Left renal cortex interstitium (tissue), 4 donors: Measurements from ENCODE around the gene S100A10. TPM values are rescaled to one million over a fixed set of nuclear protein-coding genes. Genes with fewer than 3 reads are reported as not detected.

Experiments used
- DNase-seq, 4 donors: peaks; one replicate each; pipeline ENCODE4 v3.0.0-alpha.2; 2013; ENCODE audit warnings: low read depth in 4 of 4, low spot score in 2 of 4, missing footprints in 1 of 4
- polyA plus RNA-seq, 4 donors: library from polyadenylated mRNA; unstranded; fragments of 120-200 nt; gene quantifications; one replicate each; pipeline ENCODE4 v1.2.1, GENCODE V29; 2013; ENCODE audit not compliant: insufficient read length in 4 of 4

The S100A10 gene
- polyA plus RNA-seq, 4 donors, result 194 to 269 (median 233) TPM

DNA sequence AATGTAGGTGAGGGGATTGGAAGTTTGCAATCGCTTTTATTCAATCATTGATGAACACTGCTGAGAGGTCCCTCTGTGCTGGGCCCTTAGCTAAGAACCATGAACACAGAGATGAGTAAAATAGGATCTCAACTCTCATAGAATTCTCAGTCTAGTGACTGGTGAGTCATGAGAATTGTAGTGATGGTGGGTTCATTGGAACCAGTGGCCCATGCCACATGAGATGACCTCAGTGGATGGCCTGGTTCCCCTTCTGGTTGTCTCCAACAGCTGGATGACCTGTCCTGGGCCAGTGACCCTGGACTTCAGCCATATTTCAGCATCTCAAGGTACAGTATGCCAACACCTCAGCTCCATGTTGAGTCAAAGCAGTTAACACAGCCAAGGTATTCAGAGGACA lies 21.3 kb upstream of the S100A10 start:
- no peak for DNase-seq

DNA sequence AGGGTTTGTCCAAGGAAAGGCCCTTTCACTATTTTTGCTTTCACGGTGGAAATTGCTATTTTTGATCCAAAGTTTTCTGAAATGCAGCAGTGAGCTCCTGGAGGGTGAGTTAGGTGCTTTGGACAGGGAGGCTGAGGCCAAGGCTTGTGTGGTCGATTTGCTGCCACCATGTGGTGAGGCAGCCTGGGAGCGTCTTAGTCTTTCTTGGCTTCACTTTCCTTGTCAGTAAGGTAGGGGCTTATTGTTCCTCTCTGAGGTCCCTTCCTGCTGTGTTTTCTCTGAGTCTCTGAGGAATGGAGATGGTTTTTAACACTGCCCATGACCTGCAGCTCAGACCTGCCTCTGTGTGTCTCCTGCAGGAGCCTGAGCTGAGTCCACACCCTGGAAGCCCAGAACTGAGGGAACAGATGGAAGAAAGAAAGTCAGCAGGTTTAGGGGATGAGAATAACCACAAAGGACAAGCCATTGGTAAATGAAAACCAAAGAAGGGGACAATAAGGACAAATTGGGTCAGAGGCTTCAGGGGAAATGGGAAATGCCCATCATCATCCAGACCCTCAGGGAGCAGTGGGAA lies 20.1 kb upstream of the S100A10 start:
- no peak for DNase-seq

DNA sequence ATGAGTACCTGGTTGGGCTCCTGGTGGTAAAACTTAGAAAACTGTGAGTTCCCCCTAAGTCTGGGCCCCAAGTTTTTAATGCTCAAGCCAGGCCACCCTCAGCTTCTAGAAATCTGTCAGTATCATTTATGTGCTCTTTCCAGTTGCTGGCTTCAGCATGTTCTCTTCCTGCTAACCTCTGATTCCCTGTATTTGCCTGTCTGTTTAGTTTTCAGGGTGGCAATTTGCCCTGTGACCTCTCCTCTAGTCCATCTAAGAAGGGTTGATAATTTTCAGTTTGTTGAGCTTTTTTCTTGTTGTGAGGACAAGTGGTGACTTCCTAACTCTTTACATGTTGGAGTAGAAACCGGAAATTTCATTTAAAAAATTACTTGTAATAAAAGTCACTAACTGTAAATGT lies 16.0 kb upstream of the S100A10 start:
- DNase-seq, result no peak

DNA sequence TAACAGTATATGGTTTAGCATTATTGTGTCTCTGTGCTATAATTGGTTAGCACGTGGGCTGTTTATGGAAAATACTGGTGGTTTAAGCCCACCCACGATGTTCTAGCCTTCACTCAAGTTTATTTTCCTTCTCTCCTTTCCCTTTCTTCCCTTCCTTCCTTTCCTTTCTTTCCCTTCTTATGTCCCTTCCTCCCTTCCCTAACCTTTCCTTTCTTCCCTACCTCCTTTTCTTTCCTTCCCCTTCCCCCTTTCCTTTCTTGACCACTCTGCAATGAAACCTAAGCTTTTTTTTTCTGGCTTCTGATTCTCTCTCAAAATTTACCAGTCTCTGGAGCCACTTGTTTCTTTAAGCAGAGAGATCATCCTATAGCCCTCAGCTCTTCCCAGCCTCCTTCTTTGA lies 13.4 kb upstream of the S100A10 start:
- DNase-seq, result no peak

DNA sequence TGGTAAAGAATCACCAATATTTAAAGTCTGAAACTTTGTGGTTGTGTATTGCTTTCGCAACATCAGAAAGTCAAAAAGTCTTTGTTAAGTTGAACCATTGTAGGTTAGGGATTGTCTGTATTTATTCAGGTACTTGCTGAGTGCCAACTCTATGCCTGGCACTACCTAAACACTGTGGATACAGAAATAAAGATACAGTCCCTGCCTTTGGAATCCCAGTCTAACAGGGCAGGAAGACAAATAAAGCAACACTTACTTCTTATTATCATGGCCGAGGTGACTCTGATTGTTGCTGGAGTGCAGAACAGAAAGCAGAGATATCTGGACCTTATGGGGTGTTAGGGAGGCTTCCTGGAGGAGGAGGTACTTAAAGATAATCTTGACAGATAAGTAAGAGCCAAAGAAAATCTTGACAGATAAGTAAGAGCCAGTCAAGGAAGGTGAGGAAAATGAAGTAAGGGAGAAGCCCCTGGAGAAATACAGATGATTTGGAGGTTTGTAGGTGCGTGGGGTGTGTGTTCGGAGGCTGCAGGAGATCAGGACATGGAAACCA lies 11.8 kb upstream of the S100A10 start:
- no peak for DNase-seq

DNA sequence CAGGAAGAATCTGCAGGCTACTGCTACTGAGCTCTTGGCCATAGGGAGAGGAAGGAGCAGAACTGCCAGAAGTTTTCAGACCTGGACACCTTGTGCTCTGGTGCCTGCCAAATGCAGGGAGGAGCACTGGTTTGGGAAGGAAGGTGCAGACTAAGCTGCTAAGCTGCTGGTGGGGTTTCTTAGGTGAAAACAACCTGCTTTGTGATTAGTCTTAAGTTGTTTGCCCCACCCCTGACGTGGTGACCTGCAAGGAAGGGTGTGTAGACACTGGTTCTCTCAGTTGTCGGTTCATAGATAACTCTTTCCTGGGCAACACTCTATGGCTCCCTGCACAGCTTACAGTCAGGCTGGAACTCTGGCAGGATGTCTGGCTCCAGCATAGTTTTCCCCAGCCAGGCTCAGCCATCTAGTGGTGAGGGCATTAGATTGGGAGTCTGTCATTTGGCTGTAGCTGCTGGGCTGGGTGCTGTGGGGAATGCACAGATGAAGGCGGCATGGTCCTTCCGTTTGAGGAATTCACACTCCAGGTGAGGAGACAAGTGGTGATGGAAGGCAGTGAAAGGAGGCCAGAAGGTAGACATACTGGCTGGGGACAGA lies 10.3 kb upstream of the S100A10 start:
- no peak for DNase-seq

DNA sequence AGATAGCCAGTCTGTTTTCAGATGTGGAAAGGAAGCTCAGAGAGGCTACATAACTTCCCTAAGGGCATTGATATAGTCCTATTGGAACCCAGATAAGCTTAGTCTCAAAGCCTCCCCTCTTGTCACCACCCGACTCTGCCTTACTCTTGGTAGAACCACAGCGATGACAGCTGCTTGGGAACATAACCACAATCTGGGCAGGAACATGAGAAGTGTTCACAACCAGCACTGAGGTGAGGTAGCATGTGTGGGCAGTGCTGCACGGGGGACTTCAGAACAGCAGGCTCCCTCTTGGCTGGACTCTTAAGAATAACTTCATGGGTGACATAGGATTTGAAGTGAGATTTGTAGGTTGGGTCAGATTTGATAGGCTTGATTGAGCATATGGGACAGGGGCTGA lies 9.3 kb upstream of the S100A10 start:
- no peak for DNase-seq

DNA sequence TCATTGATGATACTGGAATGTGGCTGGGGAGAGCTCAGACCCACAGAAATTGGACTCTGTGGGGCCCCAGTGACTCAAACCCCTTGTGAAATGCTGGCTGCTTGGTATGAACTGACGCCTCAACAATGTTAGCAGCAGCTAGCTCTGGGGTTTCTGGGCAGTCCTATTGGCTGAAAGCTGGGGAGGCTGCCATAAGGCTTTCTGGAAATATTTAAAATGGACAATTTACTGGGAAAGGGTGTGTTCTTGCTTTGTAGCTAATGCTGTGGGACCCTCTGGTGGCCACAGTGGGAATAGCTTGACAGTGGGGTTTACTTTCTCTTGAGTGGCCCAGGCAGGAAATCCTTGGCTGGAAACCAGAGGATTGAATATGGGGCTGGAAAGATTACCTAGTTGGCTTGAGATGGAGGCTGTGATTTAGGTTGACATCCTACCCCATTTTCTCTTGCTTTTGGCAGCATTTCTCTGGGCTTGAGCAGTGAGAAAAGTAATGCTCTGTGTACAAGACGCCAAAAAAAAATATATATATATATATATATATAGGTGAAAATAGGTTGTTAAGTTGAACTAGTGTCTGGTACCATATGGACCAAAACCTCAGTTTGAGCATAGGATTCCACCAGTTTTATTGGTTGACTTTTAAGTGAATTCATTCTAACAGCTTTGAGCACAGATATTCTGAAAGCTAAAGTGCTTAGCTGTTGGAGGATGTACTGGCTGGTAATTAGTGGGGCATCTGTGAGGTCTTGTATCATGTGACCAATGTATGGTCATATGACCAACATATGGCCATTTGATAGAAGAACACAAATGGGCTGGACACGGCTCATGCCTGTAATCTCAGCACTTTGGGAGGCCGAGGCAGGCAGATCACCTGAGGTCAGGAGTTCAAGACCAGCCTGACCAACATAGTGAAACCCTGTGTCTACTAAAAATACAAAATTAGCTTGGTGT lies 8.2 kb upstream of the S100A10 start:
- DNase-seq, result peak in 1 of 4 donors; percentile 82

DNA sequence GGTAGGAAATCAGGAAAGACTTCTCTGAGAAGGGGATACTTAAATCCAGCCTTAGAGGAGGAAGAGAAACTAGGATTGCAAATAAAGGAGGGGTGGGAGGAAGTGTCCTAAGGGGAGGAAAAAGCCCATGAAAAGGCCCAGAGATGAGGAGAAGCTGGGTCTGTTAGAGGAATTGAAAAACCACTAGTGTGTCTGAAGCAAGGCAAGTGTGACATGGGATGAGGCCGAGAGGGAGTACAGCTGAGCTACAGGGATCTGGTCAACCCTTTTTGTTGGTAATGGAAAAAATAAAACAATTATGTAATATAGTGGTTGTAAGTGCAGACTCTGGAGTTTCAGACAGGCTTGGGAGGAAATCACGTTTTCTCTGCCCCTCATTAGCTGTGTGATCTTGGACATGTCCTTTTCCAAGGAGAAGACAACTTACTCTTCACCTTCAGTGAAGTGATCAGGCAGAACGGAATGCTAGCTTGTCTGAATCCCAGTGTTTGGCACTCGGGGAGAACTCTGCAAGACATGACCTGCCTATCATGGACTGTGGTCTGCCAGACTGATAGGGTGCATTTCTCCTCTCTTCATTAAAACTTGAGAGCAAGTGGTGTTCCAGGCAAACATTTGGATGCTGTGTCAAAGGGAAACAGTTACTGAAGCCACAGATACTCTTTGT lies 7.4 kb upstream of the S100A10 start:
- DNase-seq, result no peak

DNA sequence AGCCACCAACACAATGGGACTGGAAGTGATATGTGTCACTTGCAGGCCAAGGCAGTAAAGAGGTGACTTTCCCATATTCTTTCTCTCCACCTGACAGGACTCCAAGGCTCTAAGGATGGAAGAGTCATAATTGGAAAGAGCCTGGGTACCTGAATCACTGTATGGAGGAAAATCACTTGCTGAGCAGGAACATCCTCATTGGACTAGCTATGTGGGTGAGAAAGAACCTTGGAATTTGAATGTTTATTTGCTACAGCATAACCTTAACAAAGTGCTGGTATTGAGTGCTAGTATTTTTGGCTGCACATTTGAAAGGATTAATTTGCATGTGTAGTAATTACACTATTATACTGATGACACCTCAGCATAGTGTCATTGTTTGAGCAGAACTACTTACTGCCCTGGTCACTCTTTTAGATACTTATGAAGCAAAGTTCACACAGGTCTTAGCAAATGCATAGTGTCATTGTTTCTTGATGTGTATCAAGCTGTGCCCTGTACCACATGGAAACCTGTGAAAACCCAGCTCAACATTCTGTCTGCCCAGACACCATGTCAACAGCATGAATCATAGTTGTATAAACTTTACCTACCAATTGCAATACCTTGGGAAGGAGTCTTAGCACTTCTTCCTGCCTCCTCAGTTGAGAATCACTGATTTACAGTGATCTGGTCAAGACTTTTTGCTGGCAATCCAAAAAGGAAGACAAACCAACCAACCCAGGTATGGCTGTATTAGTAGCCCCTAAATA lies 5.1 kb upstream of the S100A10 start:
- DNase-seq, result no peak

DNA sequence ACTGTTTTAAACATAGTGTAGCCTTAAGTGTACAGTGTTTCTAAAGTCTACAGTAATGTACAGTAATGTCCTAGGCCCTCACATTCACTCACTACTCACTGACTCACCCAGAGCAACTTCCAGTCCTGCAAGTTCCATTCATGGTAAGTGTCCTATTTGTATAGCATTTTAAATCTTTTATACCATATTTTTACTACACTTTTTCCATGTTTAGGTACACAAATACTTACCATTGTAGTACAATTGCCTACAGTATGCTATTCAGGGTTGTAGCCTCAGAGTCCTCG lies 3.6 kb upstream of the S100A10 start:
- no peak for DNase-seq

DNA sequence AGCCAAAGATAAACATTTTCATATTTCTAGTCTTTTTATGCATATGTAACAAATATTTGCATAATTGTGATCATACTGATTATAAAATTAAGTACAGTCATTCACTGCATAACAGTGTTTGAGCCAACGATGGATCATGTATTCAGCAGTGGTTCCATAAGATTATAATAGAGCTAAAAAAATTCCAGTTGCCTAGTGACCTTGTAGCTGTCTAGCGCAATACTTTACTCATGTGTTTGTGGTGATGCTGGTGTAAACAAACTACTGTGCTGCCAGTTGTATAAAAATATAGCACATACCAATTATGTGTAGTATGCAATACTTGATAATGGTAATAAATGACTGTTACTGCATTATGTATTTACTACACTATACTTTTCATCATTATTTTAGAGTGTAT lies 2.1 kb upstream of the S100A10 start:
- DNase-seq, result no peak

DNA sequence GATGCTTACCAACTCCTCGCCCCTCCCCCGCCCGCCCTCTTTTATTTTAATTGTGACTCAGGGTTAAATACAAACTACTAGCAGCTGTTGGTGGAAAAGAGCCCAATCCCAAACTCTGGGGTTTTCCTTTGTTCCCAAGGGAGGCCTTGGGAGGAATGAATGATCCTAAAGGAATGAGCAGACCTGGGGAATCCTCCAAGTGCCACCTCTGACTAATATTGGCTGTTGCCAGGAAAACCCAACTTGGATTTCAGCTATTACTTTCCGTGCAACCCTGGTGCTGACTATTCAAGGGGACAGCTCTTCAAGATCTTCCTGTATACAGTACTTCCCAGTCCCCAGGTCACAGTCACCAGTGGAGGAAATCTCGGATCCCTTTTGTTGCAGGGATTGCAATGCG lies 1.3 kb upstream of the S100A10 start:
- no peak for DNase-seq

DNA sequence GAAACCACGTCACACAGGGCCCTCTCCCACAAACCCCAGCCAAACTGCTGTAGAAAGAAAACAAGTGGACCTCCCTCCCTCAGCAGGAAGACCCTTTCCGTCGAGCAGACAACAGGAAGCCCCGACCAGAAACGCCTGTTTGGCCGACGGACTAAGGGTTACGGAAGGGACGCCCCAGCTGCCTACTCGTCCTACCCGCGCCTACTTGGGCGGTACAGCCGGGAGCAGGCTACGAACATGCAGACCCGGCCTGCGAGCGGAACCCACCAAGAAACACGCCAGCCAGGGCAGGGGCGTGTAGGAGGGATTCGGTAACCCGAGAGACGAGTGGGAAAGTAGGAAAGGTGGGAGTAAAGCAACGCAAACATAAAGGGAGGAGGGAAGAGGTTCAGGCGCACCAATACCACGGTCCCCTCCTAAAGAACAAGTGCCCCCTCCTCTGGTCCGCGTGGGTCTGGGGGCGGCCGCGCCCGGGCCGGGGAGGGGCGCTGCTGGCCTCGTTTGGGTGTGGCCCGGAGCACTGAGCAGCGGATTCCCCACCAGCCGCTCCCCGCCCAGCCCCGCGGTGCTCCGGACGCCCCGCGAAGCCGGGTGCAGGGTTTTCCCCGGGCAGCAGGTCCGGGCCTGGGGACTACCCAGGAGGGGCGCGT lies 450 bp downstream of the S100A10 start:
- DNase-seq, result no peak

DNA sequence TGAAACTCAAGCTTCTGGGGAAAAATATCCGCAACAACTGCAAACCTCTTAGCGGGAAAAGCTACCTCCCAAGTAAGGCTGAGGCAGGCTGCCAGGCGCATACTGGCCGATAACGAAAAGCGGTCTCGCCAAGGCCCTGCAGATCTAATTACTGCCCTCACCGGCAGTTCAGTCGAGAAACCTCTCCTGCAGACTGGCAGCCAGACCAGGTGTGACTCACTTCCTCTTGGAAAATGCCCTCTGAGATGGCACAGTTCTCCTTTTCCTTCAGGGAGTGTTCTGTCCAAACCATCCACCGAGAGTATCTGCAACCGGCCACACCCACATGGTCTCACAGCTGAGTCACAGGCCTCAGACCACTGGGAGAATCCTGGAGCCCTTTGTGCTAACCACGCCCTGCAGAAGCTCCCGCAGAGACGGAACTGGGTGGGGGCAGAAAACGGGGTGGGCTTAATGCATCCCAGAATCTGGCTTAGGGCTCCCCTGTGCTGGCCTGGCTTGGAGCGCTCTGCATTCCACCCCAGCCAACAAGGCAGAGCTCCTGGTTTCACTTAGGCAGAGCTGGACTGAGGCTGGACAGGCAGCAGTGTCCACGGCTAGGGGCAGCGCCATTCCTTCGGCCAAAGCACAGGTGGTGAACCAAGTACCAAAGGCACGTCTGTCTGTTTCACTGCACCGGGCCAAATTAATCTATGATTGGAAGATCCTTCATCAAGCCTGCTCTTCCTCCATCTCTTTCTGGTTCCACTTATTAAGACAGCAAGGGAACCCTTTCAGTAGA lies 1.2 kb downstream of the S100A10 start:
- DNase-seq, result no peak

DNA sequence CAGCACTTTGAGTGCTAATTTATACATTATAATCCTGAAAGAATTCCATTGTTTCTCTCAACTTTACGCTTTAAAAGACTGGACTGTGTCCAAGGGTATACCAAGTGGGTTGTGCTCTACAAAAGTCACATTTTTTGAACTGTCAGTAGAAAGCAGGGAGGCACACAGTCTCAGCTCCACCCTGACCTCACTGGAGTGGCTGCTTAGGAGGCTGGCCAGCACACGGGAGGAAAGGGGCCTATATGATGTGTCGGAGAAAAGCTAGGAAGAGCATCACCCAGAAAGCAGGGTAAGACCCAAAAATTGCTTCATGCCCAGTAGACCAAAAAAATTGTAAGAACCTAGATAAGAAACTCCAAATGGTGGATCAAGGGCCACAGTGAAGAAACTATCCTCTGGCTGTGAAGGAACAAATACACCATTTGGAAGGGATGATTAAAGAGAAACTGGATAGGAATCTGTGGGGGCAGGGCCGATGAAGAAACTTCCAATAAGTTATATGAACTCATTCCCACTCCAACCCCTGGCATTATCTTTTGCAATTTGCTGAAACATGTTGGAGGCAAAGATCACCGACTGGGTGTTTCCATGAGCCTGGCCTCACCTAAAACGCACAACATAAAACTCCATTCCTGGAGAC lies 1.9 kb downstream of the S100A10 start:
- DNase-seq, result no peak

DNA sequence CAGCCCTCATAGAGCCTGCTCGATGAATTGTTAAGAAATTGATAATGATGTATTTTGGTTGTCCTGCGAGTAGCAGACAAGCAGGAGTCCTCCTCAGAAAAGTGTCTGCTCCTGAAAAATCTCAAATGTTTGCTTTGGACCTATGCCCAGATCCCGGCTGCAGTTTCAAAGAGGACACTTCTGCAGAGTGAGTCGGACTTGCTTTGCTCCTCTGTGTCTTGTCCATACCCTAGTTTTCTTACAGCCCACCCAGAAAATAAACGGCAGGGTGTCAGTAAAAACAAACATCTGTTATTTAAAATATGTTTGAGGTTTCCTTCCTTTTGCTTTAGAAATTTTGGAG lies 2.8 kb downstream of the S100A10 start:
- DNase-seq, result no peak

DNA sequence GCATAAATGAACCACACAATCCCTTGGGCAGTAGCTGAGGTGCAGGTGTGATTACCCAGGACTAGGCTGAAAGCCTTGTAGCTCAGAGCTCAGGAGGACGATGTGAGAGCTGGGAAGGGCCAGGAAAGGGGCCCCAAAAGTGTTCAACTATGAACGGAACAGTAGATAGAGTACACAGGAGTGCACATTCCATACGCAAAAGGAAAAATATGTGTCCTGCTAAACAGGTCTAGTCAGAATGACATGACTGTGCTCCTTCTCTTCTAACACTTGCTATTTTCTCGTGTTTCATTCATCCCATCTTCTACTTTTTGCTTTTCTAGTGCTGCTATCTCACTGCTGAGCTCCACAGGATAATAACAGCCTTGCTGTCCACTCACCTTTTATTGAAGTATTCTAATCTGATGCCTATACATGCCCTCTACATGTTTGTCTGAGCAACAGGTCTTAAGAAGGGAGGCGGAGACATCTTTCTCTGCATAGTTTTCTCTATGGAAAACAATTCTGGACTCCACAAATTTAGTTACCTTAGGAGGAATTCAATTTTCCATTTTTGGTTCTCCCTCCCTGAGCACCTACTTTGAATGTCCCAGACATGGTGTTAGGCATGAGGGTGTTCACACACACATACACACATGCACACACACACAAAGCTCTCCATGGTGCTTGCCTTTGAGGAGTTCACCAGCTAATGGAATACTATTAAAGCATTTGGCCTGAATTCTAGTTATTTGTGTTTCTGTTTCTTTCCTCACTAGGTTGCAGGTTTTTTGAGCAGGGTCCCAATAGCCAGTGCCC lies 3.4 kb downstream of the S100A10 start:
- no peak for DNase-seq
